Parathyroid adenoma (tissue), 2 donors: ENCODE data around the gene GPSM1.

ENCODE experiments used
- H2AFZ ChIP-seq: fragments of 300-600 bp; sonication (generic); one replicate; pipeline ENCODE4 v1.7.0; 2017; ENCODE audit warnings: antibody characterized with exemption, mild to moderate bottlenecking
- H3K27ac ChIP-seq: fragments of 300-600 bp; sonication (generic); one replicate; pipeline ENCODE4 v1.7.0; 2017
- H3K27me3 ChIP-seq: fragments of 300-600 bp; sonication (generic); one replicate; pipeline ENCODE4 v1.7.0; 2017; ENCODE audit warnings: low read length; ENCODE audit not compliant: control insufficient read depth, insufficient read depth
- H3K36me3 ChIP-seq: fragments of 300-600 bp; sonication (generic); one replicate; pipeline ENCODE4 v1.7.0; 2017; ENCODE audit warnings: low read length; ENCODE audit not compliant: control insufficient read depth, insufficient read depth
- H3K4me1 ChIP-seq: fragments of 300-600 bp; sonication (generic); one replicate; pipeline ENCODE4 v1.7.0; 2017; ENCODE audit warnings: control low read depth
- H3K4me2 ChIP-seq: fragments of 300-600 bp; sonication (generic); one replicate; pipeline ENCODE4 v1.7.0; 2017; ENCODE audit warnings: low read length
- H3K4me3 ChIP-seq: fragments of 300-600 bp; sonication (generic); one replicate; pipeline ENCODE4 v1.7.0; 2017; ENCODE audit warnings: low read depth, low read length
- H3K79me2 ChIP-seq: fragments of 300-600 bp; sonication (generic); one replicate; pipeline ENCODE4 v1.7.0; 2017; ENCODE audit warnings: control low read depth
- H3K9ac ChIP-seq: fragments of 300-600 bp; sonication (generic); one replicate; pipeline ENCODE4 v1.7.0; 2017; ENCODE audit warnings: mild to moderate bottlenecking
- H3K9me3 ChIP-seq: fragments of 300-600 bp; sonication (generic); one replicate; pipeline ENCODE4 v1.7.0; 2017; ENCODE audit warnings: low read length; ENCODE audit not compliant: control insufficient read depth
- CTCF ChIP-seq: fragments of 300-600 bp; sonication (generic); IDR thresholded peaks from one replicate; pipeline ENCODE4 v1.7.0; 2017; ENCODE audit warnings: antibody characterized with exemption, mild to moderate bottlenecking
- donor health status: primary hyperparathyroidism.

GPSM1 gene

GRCh38 chr9:136300016-136300545 is 27.3 kb upstream of the GPSM1 start:
- Histone ChIP-seq H3K79me2 (no peaks in the 10 kb centered on the region), H3K9me3 (no peaks in the 10 kb centered on the region), H3K27me3 (no peaks in the 10 kb centered on the region), H3K4me2 (no peak overlapping the region), H3K27ac (no peak overlapping the region), H3K36me3 (no peaks in the 10 kb centered on the region), H2AFZ (no peak overlapping the region), H3K4me3 (no peak overlapping the region), H3K4me1 (no peaks in the 10 kb centered on the region), H3K9ac (no peak overlapping the region)
- no peak for TF ChIP-seq CTCF

- Histone ChIP-seq H3K79me2 (no peaks in the 10 kb centered on the region), H3K4me2 (no peak overlapping the region), H3K4me3 (no peak overlapping the region), H2AFZ (no peak overlapping the region), H3K9ac (no peak overlapping the region), H3K27me3 (no peaks in the 10 kb centered on the region), H3K4me1 (no peaks in the 10 kb centered on the region), H3K27ac (no peak overlapping the region), H3K36me3 (no peaks in the 10 kb centered on the region), H3K9me3 (no peaks in the 10 kb centered on the region)
- no peak for TF ChIP-seq CTCF
Observed at GRCh38 chr9:136300866-136301265, 26.5 kb upstream of the GPSM1 start.

DNA sequence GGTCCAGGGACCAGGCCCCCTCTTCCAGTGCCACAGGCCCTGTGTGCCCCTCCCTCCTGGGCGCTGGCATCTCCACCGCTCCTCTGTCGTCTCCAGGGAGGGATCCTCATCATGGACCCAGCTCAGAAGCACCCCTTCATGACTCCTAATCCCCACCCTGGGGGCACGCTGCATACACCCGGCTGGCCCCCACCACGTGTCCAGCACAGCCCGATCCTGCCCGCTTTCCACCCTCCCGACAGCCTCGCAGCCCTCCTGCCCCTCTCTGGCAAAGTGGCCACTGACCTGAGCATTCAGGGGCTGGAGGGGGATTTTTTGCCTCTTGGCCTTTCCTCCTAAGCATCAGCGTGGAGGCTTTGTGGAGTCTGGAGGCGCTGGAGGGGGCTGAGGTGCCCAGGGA is 24.8 kb upstream of the GPSM1 start:
- Histone ChIP-seq H3K27me3 (no peaks in the 10 kb centered on the region), H3K79me2 (no peaks in the 10 kb centered on the region), H2AFZ (no peak overlapping the region), H3K4me2 (no peak overlapping the region), H3K4me1 (no peaks in the 10 kb centered on the region), H3K9ac (no peak overlapping the region), H3K27ac (no peak overlapping the region), H3K9me3 (no peaks in the 10 kb centered on the region), H3K36me3 (no peaks in the 10 kb centered on the region), H3K4me3 (no peak overlapping the region)
- TF ChIP-seq CTCF = no peak

- no peak overlapping the region for H3K9ac ChIP-seq
- no peaks in the 10 kb centered on the region for H3K9me3 ChIP-seq
- no peaks in the 10 kb centered on the region for H3K36me3 ChIP-seq
- no peak overlapping the region for H3K4me2 ChIP-seq
- TF ChIP-seq CTCF = no peak
- no peak overlapping the region for H3K4me3 ChIP-seq
- H3K4me1 ChIP-seq = no peaks in the 10 kb centered on the region
- H2AFZ ChIP-seq = no peak overlapping the region
- no peak overlapping the region for H3K27ac ChIP-seq
- H3K27me3 ChIP-seq = no peaks in the 10 kb centered on the region
- no peaks in the 10 kb centered on the region for H3K79me2 ChIP-seq
Observed at GRCh38 chr9:136303066-136303824, 24.1 kb upstream of the GPSM1 start.
